SK-N-SH (cell line): ENCODE results near the gene GNAL. TPM values are rescaled to one million over a fixed set of nuclear protein-coding genes. Genes with fewer than 3 reads are reported as not detected.

Experiments
- CTCF ChIA-PET: fragments of 300-600, 350-600 bp; formaldehyde crosslinking; extraction: SDS; loops from one replicate; lab custom pipeline; 2021; lab: Yijun Ruan, JAX
- POLR2A ChIA-PET: fragments of 350-600 bp; sonication (Branson Sonifier 250); formaldehyde crosslinking; extraction: SDS; loops from one replicate; lab custom pipeline; 2020; ENCODE audit warnings: antibody characterized with exemption, inconsistent platforms; lab: Yijun Ruan, JAX
- DNase-seq: peaks from one replicate; pipeline ENCODE4 v3.0.0; 2012
- H2AFZ ChIP-seq: fragments of 200-600 bp; sonication (generic); 2 replicates; pipeline ENCODE4 v1.8.1; 2016; ENCODE audit warnings: antibody characterized with exemption, mild to moderate bottlenecking, low read depth
- H3F3A ChIP-seq: fragments of 200-600 bp; sonication (generic); replicated peaks from 2 replicates; pipeline ENCODE3; 2016; ENCODE audit warnings: antibody characterized with exemption, mild to moderate bottlenecking; ENCODE audit not compliant: insufficient read depth
- H3K27ac ChIP-seq, 2 experiments: fragments of 200-500 bp in 1 of 2; fragments of 200-600 bp in 1 of 2; sonication (Bioruptor generic) in 1 of 2; sonication (generic), shearing (Covaris generic) in 1 of 2; 2 replicates each; pipeline versions ENCODE4 v1.5.1 to v1.6.1; 2014 to 2016; ENCODE audit warnings: low read depth in 2 of 2, inconsistent platforms in 1 of 2, low read length in 1 of 2, mild to moderate bottlenecking in 1 of 2, mixed read lengths in 1 of 2
- H3K27me3 ChIP-seq: fragments of 200-600 bp; sonication (generic), shearing (Covaris generic); 2 replicates; pipeline ENCODE4 v1.6.1; 2016; ENCODE audit warnings: mixed run types; ENCODE audit not compliant: insufficient read depth
- H3K36me3 ChIP-seq, 2 experiments: fragments of 200-500 bp in 1 of 2; fragments of 200-600 bp in 1 of 2; sonication (Bioruptor generic) in 1 of 2; sonication (generic) in 1 of 2; replicated peaks in 1 of 2; 2 replicates each; pipeline versions ENCODE3 to v1.5.1; 2014 to 2016; ENCODE audit warnings: low read length in 1 of 2, mild to moderate bottlenecking in 1 of 2; ENCODE audit not compliant: insufficient read depth in 2 of 2, control insufficient read depth in 1 of 2
- H3K4me1 ChIP-seq, 2 experiments: fragments of 200-500 bp in 1 of 2; fragments of 200-600 bp in 1 of 2; sonication (Bioruptor generic) in 1 of 2; sonication (generic), shearing (Covaris generic) in 1 of 2; 2 replicates each; pipeline versions ENCODE4 v1.5.1 to v1.6.1; 2014 to 2016; ENCODE audit warnings: low read depth in 1 of 2, low read length in 1 of 2, mixed run types in 1 of 2; ENCODE audit not compliant: insufficient read depth in 2 of 2, control insufficient read depth in 1 of 2
- H3K4me2 ChIP-seq: fragments of 200-600 bp; sonication (generic), shearing (Covaris generic); 2 replicates; pipeline ENCODE4 v1.6.1; 2017; ENCODE audit warnings: mixed run types
- H3K4me3 ChIP-seq, 2 experiments: fragments of 200-500 bp in 1 of 2; fragments of 200-600 bp in 1 of 2; sonication (Bioruptor generic) in 1 of 2; sonication (generic), shearing (Covaris generic) in 1 of 2; 2 replicates each; pipeline versions ENCODE4 v1.5.1 to v1.8.1; 2014 to 2016; ENCODE audit warnings: low read depth in 2 of 2, inconsistent platforms in 1 of 2, low read length in 1 of 2, mild to moderate bottlenecking in 1 of 2, mixed read lengths in 1 of 2, moderate library complexity in 1 of 2
- H3K79me2 ChIP-seq: fragments of 200-600 bp; sonication (generic); 2 replicates; pipeline ENCODE4 v1.8.1; 2017; ENCODE audit warnings: mild to moderate bottlenecking; ENCODE audit not compliant: insufficient read depth
- H3K9ac ChIP-seq: fragments of 200-600 bp; sonication (generic); 2 replicates; pipeline ENCODE4 v1.6.1; 2017; ENCODE audit warnings: mixed run types
- H3K9me2 ChIP-seq: fragments of 200-600 bp; sonication (generic); 2 replicates; pipeline ENCODE4 v1.6.1; 2017; ENCODE audit warnings: mixed run types
- H3K9me3 ChIP-seq: fragments of 200-600 bp; sonication (generic); 2 replicates; pipeline ENCODE4 v1.6.1; 2017; ENCODE audit warnings: mixed run types, mild to moderate bottlenecking, moderate library complexity
- H4K20me1 ChIP-seq: fragments of 200-600 bp; sonication (generic); 2 replicates; pipeline ENCODE4 v1.6.1; 2017; ENCODE audit warnings: mild to moderate bottlenecking, mixed run types; ENCODE audit not compliant: insufficient read depth
- EP300 ChIP-seq, 2 experiments: IDR thresholded peaks; 2 replicates each; pipeline versions ENCODE4 v1.4.0 to v1.6.1; 2012; ENCODE audit warnings: borderline replicate concordance in 1 of 2, low read depth in 1 of 2, low read length in 1 of 2
- EZH2phosphoT487 ChIP-seq: fragments of 200-600 bp; sonication (generic); IDR thresholded peaks from 2 replicates; pipeline ENCODE4 v1.6.1; 2017; ENCODE audit warnings: low read depth, mixed run types, mild to moderate bottlenecking, antibody characterized with exemption, moderate library complexity, borderline replicate concordance
- FOSL2 ChIP-seq: IDR thresholded peaks from 2 replicates; pipeline ENCODE4 v1.4.0; 2012; ENCODE audit warnings: low read depth, mild to moderate bottlenecking, moderate library complexity, borderline replicate concordance
- FOXM1 ChIP-seq: IDR thresholded peaks from 2 replicates; pipeline ENCODE4 v1.4.0; 2012; ENCODE audit warnings: low read depth, mild to moderate bottlenecking
- GABPA ChIP-seq: IDR thresholded peaks from 2 replicates; pipeline ENCODE4 v1.4.0; 2012; ENCODE audit warnings: low read depth, mild to moderate bottlenecking
- MXI1 ChIP-seq: IDR thresholded peaks from 2 replicates; pipeline ENCODE4 v1.6.1; 2012; ENCODE audit warnings: mild to moderate bottlenecking, low read depth, low read length, improper control_type of control experiment
- POLR2AphosphoS5 ChIP-seq: IDR thresholded peaks from 2 replicates; pipeline ENCODE4 v1.6.1; 2012; ENCODE audit warnings: low read depth, low read length
- RFX5 ChIP-seq: IDR thresholded peaks from 2 replicates; pipeline ENCODE4 v1.6.1; 2012; ENCODE audit warnings: mild to moderate bottlenecking, improper control_type of control experiment, low read length
- SIN3A ChIP-seq: IDR thresholded peaks from 2 replicates; pipeline ENCODE4 v1.6.1; 2012; ENCODE audit warnings: low read depth, mild to moderate bottlenecking, low read length, moderate library complexity, borderline replicate concordance
- SMC3 ChIP-seq: IDR thresholded peaks from 2 replicates; pipeline ENCODE4 v1.6.1; 2012; ENCODE audit warnings: low read depth, low read length, improper control_type of control experiment
- TAF1 ChIP-seq: IDR thresholded peaks from 2 replicates; pipeline ENCODE4 v1.6.1; 2012; ENCODE audit warnings: low read depth, mild to moderate bottlenecking, low read length, moderate library complexity, borderline replicate concordance
- YY1 ChIP-seq: IDR thresholded peaks from 2 replicates; pipeline ENCODE4 v1.4.0; 2012; ENCODE audit warnings: low read depth, mild to moderate bottlenecking
- WGBS: methylation state at CpG from one replicate; pipeline ENCODE4 v1.1.6; 2017; ENCODE audit warnings: low lambda C conversion rate; 5-methylcytosine and 5-hydroxymethylcytosine counted together
- polyA plus RNA-seq, 3 experiments: library from polyadenylated mRNA; depleted of rRNA; stranded (reverse); fragments of >200 nt; gene quantifications; 2 replicates each; pipeline ENCODE4 v1.2.3, GENCODE V29; 2012
- TF ChIP-seq, protein P1 (sequence below): IDR thresholded peaks from 2 replicates; pipeline ENCODE4 v1.4.0; 2012; ENCODE audit warnings: low read depth, borderline replicate concordance
- TF ChIP-seq, protein P2 (sequence below): fragments of 200-600 bp; sonication (generic); IDR thresholded peaks from 2 replicates; pipeline ENCODE4 v1.6.1; 2017; ENCODE audit warnings: antibody characterized with exemption, mild to moderate bottlenecking, moderate library complexity
- TF ChIP-seq, protein P3 (sequence below): fragments of 150-350 bp; IDR thresholded peaks from 2 replicates; pipeline ENCODE4 v1.6.1; 2017; ENCODE audit warnings: antibody characterized with exemption, low read length, low read depth, borderline replicate concordance

Gene GNAL
- polyA plus RNA-seq, 1 of the 3 experiments (the other 2 are of a cell fraction) = 0.13 TPM

DNA sequence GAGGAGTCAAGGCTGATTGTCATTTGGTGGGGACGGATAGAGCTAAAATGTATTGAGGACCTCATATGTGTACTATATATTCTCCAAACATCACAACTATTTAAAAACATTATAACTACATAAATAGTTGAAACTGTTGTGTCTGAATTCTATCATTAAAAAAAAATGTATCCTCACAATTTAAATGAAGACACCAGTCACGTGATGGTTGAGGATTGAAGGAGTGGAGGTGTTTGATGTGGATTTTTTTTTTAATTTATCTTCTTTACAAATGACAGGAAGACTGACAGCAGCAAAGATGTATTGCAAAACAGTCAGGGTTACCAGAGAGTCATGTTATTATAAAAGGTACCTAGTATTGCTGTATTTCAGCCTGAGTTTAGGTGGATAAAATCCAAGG lies 30.0 kb downstream of the GNAL start:
- Histone ChIP-seq H4K20me1 (no peaks in the 10 kb centered on the region), H3K9me2 (no peaks in the 10 kb centered on the region), H3K4me3 (no peak overlapping the region), H3K36me3 (no peaks in the 10 kb centered on the region), H2AFZ (no peak overlapping the region), H3K79me2 (no peaks in the 10 kb centered on the region), H3K4me1 (no peaks in the 10 kb centered on the region), H3F3A (no peaks in the 10 kb centered on the region), H3K27ac (no peak overlapping the region), H3K4me2 (no peak overlapping the region), H3K9ac (no peak overlapping the region), H3K9me3 (no peaks in the 10 kb centered on the region), H3K27me3 (peaks cover 12% of the 10 kb centered on the region; the same call in 1 of the 2 replicates)
- ChIA-PET POLR2A (no interaction called here), CTCF (interaction anchor here (0.7 to 1.6 kb wide), 2 partner anchors 9 to 14 kb away, joined by 3 to 4 read pairs; no protein-coding TSS in a partner anchor)
- DNase-seq = no peak
- TF ChIP-seq SMC3 (no peak), MXI1 (no peak), POLR2AphosphoS5 (no peak), TAF1 (no peak), SIN3A (no peak), GABPA (no peak), FOSL2 (no peak), YY1 (no peak), FOXM1 (no peak), RFX5 (no peak), EP300 (IDR thresholded peaks at IDR 0.05; ENCODE audit: borderline replicate concordance in 1 of 2, low read depth in 1 of 2, low read length in 1 of 2) (no peak)
- TF ChIP-seq, protein P1, sequence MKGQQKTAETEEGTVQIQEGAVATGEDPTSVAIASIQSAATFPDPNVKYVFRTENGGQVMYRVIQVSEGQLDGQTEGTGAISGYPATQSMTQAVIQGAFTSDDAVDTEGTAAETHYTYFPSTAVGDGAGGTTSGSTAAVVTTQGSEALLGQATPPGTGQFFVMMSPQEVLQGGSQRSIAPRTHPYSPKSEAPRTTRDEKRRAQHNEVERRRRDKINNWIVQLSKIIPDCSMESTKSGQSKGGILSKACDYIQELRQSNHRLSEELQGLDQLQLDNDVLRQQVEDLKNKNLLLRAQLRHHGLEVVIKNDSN = no peak
- WGBS = 5% methylated on average over 2 of the region's 2 CpGs

DNA sequence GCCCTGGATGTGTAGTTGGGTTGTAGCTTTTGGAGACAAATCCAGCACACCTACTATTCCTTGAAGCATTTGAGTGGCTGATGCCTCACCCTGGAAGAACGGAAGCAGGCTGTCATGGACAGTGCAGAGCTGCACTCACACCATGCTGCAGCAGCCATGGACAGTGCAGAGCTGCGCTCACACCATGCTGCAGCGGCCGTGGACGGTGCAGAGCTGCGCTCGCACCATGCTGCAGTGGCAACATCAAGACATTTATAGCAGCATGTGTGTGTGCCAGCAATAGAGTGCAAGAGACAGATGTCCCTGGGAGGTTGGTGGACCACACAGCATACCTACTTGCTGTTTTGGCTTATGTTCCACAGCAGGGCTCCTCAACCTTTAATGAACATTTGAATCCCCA lies 30.6 kb downstream of the GNAL start:
- TF ChIP-seq EZH2phosphoT487 = no peak
- TF ChIP-seq, protein P2, sequence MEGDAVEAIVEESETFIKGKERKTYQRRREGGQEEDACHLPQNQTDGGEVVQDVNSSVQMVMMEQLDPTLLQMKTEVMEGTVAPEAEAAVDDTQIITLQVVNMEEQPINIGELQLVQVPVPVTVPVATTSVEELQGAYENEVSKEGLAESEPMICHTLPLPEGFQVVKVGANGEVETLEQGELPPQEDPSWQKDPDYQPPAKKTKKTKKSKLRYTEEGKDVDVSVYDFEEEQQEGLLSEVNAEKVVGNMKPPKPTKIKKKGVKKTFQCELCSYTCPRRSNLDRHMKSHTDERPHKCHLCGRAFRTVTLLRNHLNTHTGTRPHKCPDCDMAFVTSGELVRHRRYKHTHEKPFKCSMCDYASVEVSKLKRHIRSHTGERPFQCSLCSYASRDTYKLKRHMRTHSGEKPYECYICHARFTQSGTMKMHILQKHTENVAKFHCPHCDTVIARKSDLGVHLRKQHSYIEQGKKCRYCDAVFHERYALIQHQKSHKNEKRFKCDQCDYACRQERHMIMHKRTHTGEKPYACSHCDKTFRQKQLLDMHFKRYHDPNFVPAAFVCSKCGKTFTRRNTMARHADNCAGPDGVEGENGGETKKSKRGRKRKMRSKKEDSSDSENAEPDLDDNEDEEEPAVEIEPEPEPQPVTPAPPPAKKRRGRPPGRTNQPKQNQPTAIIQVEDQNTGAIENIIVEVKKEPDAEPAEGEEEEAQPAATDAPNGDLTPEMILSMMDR = no peak
- TF ChIP-seq, protein P3, sequence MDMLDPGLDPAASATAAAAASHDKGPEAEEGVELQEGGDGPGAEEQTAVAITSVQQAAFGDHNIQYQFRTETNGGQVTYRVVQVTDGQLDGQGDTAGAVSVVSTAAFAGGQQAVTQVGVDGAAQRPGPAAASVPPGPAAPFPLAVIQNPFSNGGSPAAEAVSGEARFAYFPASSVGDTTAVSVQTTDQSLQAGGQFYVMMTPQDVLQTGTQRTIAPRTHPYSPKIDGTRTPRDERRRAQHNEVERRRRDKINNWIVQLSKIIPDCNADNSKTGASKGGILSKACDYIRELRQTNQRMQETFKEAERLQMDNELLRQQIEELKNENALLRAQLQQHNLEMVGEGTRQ = no peak
- no peak overlapping the region for H3K9ac ChIP-seq
- H3K4me2 ChIP-seq = no peak overlapping the region
- no peaks in the 10 kb centered on the region for H3K79me2 ChIP-seq
- no peak for DNase-seq
- no peaks in the 10 kb centered on the region for H3K9me2 ChIP-seq
- no peaks in the 10 kb centered on the region for H3K4me1 ChIP-seq
- ChIA-PET CTCF (interaction anchor here (1.6 to 1.7 kb wide), 2 partner anchors 13 to 319 kb away, joined by 4 read pairs; no protein-coding TSS in a partner anchor), POLR2A (no interaction called here)
- no peak overlapping the region for H3K4me3 ChIP-seq
- H3F3A ChIP-seq = no peaks in the 10 kb centered on the region
- H3K27me3 ChIP-seq = peaks cover 15% of the 10 kb centered on the region; the same call in 1 of the 2 replicates
- no CpG with 5 or more reads among the region's 7 CpGs for WGBS
- H3K36me3 ChIP-seq = no peaks in the 10 kb centered on the region
- H4K20me1 ChIP-seq = no peaks in the 10 kb centered on the region
- H3K27ac ChIP-seq = no peak overlapping the region
- no peak overlapping the region for H2AFZ ChIP-seq
- H3K9me3 ChIP-seq = no peaks in the 10 kb centered on the region
